Kidney (tissue), 14 donors: Measurements from ENCODE around the gene PLAC1. TPM values are rescaled to one million over a fixed set of nuclear protein-coding genes. Genes with fewer than 3 reads are reported as not detected.
A peak's percentile ranks its signal among the peaks of the same experiment; 100 is the strongest.

Experiments used
- DNase-seq, 5 donors: peaks; one replicate each; pipeline ENCODE4 v3.0.0-alpha.2; 2013 to 2020
- FAIRE-seq: peaks from 2 replicates; lab custom pipeline; 2012; peaks lifted over from hg19 to GRCh38; lab: Jason Lieb, UNC
- H3K27ac ChIP-seq, 2 donors: one replicate each; pipeline ENCODE4 v1.7.0; 2013; ENCODE audit warnings: low read depth in 2 of 2, low read length in 2 of 2, inconsistent platforms in 1 of 2
- H3K27me3 ChIP-seq: one replicate; pipeline ENCODE4 v1.7.1; 2013; ENCODE audit warnings: low read length, inconsistent platforms; ENCODE audit not compliant: control insufficient read depth, insufficient read depth
- H3K36me3 ChIP-seq, 3 donors: one replicate each; pipeline versions ENCODE4 v1.7.0 to v1.7.1; 2013; ENCODE audit warnings: low read length in 3 of 3, control low read depth in 1 of 3, inconsistent platforms in 1 of 3; ENCODE audit not compliant: insufficient read depth in 3 of 3, control insufficient read depth in 2 of 3
- H3K4me1 ChIP-seq, 3 donors: one replicate each; pipeline versions ENCODE4 v1.7.0 to v1.7.1; 2013; ENCODE audit warnings: low read length in 3 of 3, inconsistent platforms in 1 of 3, low read depth in 1 of 3; ENCODE audit not compliant: control insufficient read depth in 2 of 3, insufficient read depth in 2 of 3
- H3K4me3 ChIP-seq, 3 donors: one replicate each; pipeline versions ENCODE4 v1.7.0 to v1.8.1; 2013; ENCODE audit warnings: low read length in 3 of 3, control low read depth in 1 of 3, inconsistent platforms in 1 of 3
- H3K9ac ChIP-seq, 3 donors: one replicate each; pipeline versions ENCODE4 v1.7.0 to v1.7.1; 2013; ENCODE audit warnings: low read length in 3 of 3, control low read depth in 1 of 3, inconsistent platforms in 1 of 3
- H3K9me3 ChIP-seq, 3 donors: one replicate each; pipeline versions ENCODE4 v1.7.0 to v1.7.1; 2013; ENCODE audit warnings: low read length in 3 of 3, control low read depth in 1 of 3, inconsistent platforms in 1 of 3; ENCODE audit not compliant: control insufficient read depth in 2 of 3, insufficient read depth in 1 of 3
- CTCF ChIP-seq: IDR thresholded peaks from 3 replicates; pipeline ENCODE4 v1.5.1; 2012; ENCODE audit warnings: mild to moderate bottlenecking, moderate library complexity, borderline replicate concordance; ENCODE audit not compliant: insufficient read depth; ENCODE audit errors: extremely low read depth
- intact Hi-C: fragments of 100-400 bp; cut with DNase I; formaldehyde crosslinking; loops from one replicate; pipeline ENCODE4 v1.11.1; 2022
- polyA plus RNA-seq: library from polyadenylated mRNA; stranded (reverse); fragments of 350-450 nt; fragmentation: Illumina TruSeq; extraction: RNeasy Lipid Tissue Mini Kit (QIAGEN cat#74804); gene quantifications from one replicate; pipeline ENCODE4 v1.2.3, GENCODE V29; 2014; ENCODE audit warnings: low read depth, low replicate concordance; ENCODE audit not compliant: insufficient read depth
- total RNA-seq: library from RNA; stranded (reverse); fragmentation: NEBNext Ultra II Directional; extraction: Animal tissue kit (Norgen Biotek cat#: 25700); gene quantifications from one replicate; pipeline ENCODE4 v1.2.1, GENCODE V29; 2021
- donor health status: control.
- donor health status: control.
- donor health status: control.
- donor health status: control.
- donor health status: control.
- donor health status: DM: yes; HTN: yes; CAD: no.
- donor health status: Normal renal cell carcinoma (clear cell type).

PLAC1 gene
- total and polyA plus RNA-seq, 2 donors from 2014 or later = not detected

GRCh38 chrX:134646691-134647090, 11.6 kb downstream of the PLAC1 start:
- no peak for TF ChIP-seq CTCF
- no peaks in the 10 kb centered on the region for H3K4me1 ChIP-seq
- no peak for DNase-seq
- no peaks in the 10 kb centered on the region for H3K27me3 ChIP-seq
- intact Hi-C loops = no loop called here
- no peak overlapping the region for H3K4me3 ChIP-seq
- no peak overlapping the region for H3K9ac ChIP-seq
- H3K36me3 ChIP-seq = no peaks in the 10 kb centered on the region
- no peak for FAIRE-seq
- H3K9me3 ChIP-seq = no peaks in the 10 kb centered on the region
- H3K27ac ChIP-seq = no peak overlapping the region

- intact Hi-C loops = no loop called here
- Histone ChIP-seq H3K27me3 (no peaks in the 10 kb centered on the region), H3K4me1 (no peaks in the 10 kb centered on the region), H3K9ac (no peak overlapping the region), H3K4me3 (no peak overlapping the region), H3K27ac (no peak overlapping the region), H3K9me3 (no peaks in the 10 kb centered on the region), H3K36me3 (no peaks in the 10 kb centered on the region)
- FAIRE-seq = no peak
- no peak for TF ChIP-seq CTCF
- DNase-seq = no peak
Measured at GRCh38 chrX:134645936-134646543, 12.2 kb downstream of the PLAC1 start.

GRCh38 chrX:134642386-134642785, 15.9 kb downstream of the PLAC1 start:
- H3K9me3 ChIP-seq = no peaks in the 10 kb centered on the region
- FAIRE-seq (no peak), DNase-seq (peak in 2 of 5 donors; percentile 66 to 76)
- H3K27ac ChIP-seq = no peak overlapping the region
- H3K36me3 ChIP-seq = no peaks in the 10 kb centered on the region
- no peak for TF ChIP-seq CTCF
- no peaks in the 10 kb centered on the region for H3K27me3 ChIP-seq
- no peak overlapping the region for H3K4me3 ChIP-seq
- intact Hi-C loops = no loop called here
- no peak overlapping the region for H3K9ac ChIP-seq
- H3K4me1 ChIP-seq = no peaks in the 10 kb centered on the region

DNA sequence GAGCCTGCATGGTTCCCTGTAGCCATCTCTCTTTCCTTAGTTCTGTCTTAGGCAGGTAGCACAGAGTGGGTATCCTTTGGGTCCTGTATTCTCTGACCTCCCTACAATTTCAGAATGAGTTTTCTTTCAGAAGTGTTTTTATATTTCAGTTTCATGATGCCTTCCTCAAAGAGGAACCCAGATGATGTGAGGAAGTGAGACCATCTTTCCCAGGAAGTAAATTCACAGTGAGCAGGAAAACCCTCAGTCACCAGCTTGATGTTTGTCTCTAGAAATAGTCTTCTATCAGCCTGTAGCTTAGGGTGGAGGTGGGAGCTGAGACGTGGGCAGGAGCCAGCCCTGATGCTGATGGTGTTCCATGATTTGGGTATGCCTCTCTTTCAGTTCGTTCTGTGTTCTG, 16.9 kb downstream of the PLAC1 start:
- H3K27ac ChIP-seq = no peak overlapping the region
- no peaks in the 10 kb centered on the region for H3K4me1 ChIP-seq
- DNase-seq (no peak), FAIRE-seq (no peak)
- H3K9ac ChIP-seq = no peak overlapping the region
- H3K27me3 ChIP-seq = no peaks in the 10 kb centered on the region
- intact Hi-C loops = no loop called here
- TF ChIP-seq CTCF = no peak
- H3K4me3 ChIP-seq = no peak overlapping the region
- H3K36me3 ChIP-seq = no peaks in the 10 kb centered on the region
- no peaks in the 10 kb centered on the region for H3K9me3 ChIP-seq
